Fibroblast of mammary gland (primary cell): ENCODE measurements around the gene UNC45A.
"Not testable (repeated sequence)": the region's sequence is repeated elsewhere in the genome, so short reads cannot be mapped to it uniquely, and the experiment has no call there.

ENCODE experiments used
- DNase-seq: peaks from one replicate; pipeline ENCODE4 v3.0.0-alpha.2; 2010; ENCODE audit warnings: low read depth
- H3K4me3 ChIP-seq: 2 replicates; pipeline ENCODE4 v1.5.1; 2011; ENCODE audit warnings: low read depth, mild to moderate bottlenecking, low read length, moderate library complexity; ENCODE audit not compliant: control insufficient read depth
- TF ChIP-seq, protein P1 (sequence below): conservative IDR thresholded peaks from 2 replicates; pipeline ENCODE4 v1.5.1; 2011; ENCODE audit warnings: low read depth, low read length, inconsistent platforms; ENCODE audit not compliant: control insufficient read depth, insufficient read depth

The UNC45A gene

DNA sequence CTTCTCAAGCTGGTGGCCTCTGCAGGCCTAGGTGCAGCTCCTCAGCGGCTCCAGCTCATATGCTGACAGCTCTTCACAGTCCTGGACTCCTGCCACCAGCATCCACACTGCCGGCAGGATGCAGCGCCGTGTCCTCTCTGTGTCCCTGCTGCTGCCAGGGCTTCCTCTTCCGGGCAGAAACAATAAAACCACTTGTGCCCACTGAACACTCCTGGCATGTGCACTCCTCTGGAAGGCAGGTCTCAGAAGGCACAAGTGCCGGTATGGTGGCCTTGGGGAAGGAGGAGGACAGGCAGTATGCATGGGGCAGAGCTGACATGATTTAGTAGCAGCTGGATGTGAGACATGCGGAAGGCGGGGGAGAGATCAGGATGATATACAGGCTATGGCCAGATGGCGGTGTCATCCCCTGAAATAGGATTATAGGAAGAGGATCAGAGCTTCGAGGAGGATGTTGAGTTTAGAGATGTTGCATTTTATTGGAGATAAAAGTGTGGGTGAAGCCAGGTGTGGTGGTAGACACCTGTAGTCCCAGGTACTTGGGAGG is 39.4 kb upstream of the UNC45A start:
- no peak overlapping the region for H3K4me3 ChIP-seq
- TF ChIP-seq, protein P1, sequence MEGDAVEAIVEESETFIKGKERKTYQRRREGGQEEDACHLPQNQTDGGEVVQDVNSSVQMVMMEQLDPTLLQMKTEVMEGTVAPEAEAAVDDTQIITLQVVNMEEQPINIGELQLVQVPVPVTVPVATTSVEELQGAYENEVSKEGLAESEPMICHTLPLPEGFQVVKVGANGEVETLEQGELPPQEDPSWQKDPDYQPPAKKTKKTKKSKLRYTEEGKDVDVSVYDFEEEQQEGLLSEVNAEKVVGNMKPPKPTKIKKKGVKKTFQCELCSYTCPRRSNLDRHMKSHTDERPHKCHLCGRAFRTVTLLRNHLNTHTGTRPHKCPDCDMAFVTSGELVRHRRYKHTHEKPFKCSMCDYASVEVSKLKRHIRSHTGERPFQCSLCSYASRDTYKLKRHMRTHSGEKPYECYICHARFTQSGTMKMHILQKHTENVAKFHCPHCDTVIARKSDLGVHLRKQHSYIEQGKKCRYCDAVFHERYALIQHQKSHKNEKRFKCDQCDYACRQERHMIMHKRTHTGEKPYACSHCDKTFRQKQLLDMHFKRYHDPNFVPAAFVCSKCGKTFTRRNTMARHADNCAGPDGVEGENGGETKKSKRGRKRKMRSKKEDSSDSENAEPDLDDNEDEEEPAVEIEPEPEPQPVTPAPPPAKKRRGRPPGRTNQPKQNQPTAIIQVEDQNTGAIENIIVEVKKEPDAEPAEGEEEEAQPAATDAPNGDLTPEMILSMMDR: peak; percentile 10
- no peak for DNase-seq

DNA sequence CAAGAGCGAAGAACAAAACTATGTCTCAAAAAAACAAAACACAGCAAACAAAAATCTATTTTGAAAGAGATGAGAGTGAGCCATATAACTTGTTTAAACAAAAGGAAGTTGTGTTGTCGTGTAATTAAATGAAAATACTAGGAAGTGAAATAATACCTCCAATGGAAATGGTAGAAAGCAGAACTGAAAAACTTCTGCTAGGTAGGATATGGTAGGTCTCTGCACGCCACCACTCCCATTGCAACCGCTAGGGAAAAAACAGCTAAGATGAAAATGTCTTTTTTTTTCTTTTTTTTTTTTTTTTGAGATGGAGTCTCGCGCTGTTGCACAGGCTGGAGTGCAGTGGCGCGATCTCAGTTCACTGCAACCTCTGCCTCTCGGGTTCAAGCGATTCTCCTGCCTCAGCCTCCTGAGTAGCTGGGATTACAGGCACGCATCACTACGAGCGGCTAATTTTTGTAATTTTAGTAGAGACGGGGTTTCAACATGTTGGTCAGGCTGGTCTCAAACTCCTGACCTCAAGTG is 37.9 kb upstream of the UNC45A start:
- not testable (repeated sequence) for H3K4me3 ChIP-seq, DNase-seq

DNA sequence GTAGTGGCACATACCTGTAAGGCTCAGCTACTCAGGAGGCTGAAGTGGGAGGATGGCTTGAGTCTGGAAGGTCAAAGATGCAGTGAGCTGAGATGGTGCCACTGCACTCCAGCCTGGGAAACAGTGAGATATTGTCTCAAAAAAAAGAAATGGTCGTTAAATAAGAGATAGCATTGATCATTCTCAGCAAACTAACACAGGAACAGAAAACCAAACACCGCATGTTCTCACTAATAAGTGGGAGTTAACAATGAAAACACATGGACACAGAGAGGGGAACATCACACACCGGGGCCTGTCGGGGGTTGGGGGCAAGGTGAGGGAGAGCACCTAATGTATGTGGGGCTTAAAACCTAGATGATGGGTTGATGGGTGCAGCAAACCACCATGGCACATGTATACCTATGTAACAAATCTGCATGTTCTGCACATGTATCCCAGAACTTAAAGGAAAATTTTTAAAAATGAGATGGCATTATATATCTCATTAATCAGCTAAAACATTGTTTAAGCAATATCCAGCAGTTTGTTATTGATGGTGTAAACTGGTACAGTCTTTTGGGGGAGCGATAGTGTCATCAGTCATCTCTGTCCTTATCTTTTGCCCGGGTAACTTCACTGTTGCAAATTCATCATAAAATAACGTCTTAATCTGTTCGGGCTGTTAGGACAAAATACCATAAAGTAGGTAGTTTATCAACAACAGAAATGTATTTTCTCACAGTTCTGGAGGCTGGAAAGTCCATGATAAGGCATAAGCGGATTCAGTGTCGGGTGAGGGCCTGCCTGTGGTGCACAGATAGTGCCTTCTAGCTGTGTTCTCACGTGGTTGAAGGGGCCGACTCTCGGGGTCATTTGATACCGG is 33.7 kb upstream of the UNC45A start:
- TF ChIP-seq, protein P1: no peak
- peak overlapping the region; percentile 69 for H3K4me3 ChIP-seq
- DNase-seq: no peak

DNA sequence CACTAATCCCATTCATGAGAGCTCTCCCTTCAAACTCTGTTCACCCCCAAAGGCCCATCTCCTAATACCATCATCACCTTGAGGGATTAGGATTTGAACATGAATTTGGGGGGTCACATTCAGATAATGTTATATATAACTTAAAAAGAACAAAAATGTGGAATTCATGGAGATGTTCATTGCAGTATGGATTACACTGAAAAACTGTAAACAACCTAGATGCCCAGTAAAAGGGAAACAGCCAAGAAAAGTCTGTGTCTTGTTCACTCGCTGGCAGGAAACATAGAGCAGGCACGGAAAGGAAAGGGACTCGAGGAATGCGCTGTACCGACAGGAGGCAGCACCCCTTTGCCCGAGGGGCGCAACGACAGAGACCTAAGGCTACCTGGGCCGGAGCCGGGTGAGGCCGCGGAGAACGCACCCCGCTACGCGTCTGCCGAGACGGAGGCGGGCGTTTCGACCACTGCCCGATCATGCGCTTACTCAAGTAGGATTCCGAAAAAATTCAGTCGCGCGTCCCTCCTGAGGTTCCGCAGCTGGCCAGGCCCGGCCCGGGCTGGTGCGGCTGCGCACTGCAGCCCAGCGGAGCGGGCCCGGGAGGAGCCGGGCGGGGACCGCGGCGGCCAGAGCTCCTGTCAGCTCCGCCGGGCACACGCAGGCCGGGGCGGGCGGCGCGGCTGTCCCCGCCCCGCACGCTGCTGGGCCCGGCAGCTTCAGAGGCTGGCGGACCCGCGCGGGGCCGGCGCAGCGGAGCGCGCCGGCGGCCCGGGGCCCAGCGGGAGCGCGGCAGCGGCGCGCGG is 32.8 kb upstream of the UNC45A start:
- peak overlapping the region; percentile 69 for H3K4me3 ChIP-seq
- TF ChIP-seq, protein P1: peak; percentile 71
- peak; percentile 66 for DNase-seq

DNA sequence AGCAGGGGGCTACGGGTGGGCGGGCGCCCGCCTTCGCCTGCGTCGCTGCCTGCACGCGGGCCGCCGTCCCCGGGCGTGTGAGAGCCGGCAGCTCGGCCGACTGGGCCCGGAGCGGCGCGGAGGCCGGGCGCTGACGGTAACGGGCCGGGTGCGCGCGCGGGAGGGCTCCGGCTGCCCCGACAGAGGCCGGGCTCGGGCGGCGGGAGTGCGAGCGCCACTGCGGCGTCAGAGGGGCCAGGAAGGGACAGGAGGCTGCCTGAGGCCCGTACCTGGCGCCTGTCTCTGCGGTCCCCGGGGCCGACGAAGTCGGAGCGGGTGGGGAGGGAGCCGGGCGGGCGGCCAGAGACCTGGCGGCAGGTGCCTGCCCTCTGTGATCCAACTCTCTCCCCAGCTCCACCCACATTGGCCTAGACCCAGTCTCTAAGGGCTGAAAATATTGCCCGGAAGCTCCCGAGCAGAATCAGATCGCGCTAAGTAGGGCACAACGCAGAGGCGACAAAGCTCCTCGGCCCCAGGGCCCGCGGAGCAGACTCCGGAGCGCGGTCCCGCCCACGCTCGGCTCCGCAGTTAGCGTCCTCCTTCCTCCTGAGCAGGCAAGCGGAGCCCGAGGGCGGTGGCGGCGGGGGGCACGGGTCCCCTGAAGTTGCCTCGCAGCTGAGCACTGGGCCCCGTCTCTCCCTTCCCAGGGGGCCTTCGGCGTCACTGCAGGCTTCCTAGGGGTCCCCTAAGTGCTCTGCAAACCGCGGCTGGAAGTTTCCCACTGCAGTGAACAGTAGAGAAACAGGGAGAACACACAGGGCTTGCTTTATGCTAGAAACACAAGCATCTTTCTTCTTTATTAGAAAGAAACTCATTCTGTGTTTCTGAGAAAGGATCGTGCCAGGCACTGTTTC is 32.0 kb upstream of the UNC45A start, which contains the start of gene MAN2A2:
MAN2A2 (plus strand) TSS at position 463 of the 893 bp plus-strand sequence. CDS start 906 bp downstream, outside the sequence.
- TF ChIP-seq, protein P1: no peak
- peak; percentile 28 for DNase-seq

DNA sequence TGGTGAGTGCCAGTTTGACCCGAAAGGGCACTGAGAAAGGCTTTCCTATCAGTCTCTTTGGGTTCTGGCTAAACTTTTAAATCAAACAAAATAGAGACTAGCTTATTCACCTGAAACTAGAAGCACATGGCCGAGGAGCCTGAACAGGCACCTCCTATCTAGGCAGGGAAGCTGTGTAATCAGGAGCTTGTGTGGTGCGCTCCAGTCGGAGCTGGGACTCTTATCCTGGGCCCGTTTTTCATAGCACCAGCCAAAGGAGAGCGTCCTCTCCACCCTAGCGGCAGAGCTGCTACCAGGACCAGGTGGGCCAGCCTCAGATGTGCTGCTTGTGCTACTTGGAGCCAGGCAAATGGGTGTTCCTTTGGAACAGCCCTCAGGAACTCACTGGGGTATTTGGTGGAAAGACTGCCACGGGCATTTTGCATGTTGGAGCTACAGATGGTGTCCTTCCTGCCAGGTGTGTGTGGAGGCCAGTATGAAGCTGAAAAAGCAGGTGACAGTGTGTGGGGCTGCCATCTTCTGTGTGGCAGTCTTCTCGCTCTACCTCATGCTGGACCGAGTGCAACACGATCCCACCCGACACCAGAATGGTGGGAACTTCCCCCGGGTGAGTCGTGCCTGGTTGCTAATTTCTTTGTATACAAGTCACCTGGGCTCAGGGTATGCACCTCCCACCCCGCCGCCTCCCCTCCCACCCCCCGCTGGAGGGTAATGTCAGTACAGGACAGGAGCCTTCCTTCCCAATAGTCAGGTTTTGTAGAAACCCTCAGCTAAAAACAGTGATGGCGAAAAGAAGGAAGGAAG is 31.1 kb upstream of the UNC45A start:
- TF ChIP-seq, protein P1: no peak
- no peak for DNase-seq
- no peak overlapping the region for H3K4me3 ChIP-seq

More for the DNA sequence above, 32.0 kb upstream of the UNC45A start, which contains the start of gene MAN2A2:
- H3K4me3 ChIP-seq: peak within 1 kb of the TSS; percentile 69
